Measurements from ENCODE around the gene NUDT12.
A peak's percentile ranks its signal among the peaks of the same experiment; 100 is the strongest.

Gene NUDT12

GRCh38 chr5:103526164-103526915, 36.2 kb downstream of the NUDT12 start:
- in situ Hi-C loops (cut with HindIII; ENCODE audit: low pct_unique_long_range_greater_than_20kb, low sequenced_read_pairs): no loop called here
- TF ChIP-seq JUND (IDR thresholded peaks at IDR 0.05; ENCODE audit: low read depth): no peak
- DNase-seq (ENCODE audit: low read depth in 1 of 2, low spot score in 1 of 2): no peak

GRCh38 chr5:103525361-103525760, 37.2 kb downstream of the NUDT12 start:
- DNase-seq (ENCODE audit: low read depth in 1 of 2, low spot score in 1 of 2): no peak
- in situ Hi-C loops (cut with HindIII; ENCODE audit: low pct_unique_long_range_greater_than_20kb, low sequenced_read_pairs): no loop called here
- TF ChIP-seq JUND (IDR thresholded peaks at IDR 0.05; ENCODE audit: low read depth): no peak

- TF ChIP-seq JUND (IDR thresholded peaks at IDR 0.05; ENCODE audit: low read depth): no peak
- in situ Hi-C loops (cut with HindIII; ENCODE audit: low pct_unique_long_range_greater_than_20kb, low sequenced_read_pairs): no loop called here
Observed at GRCh38 chr5:103523319-103523718, 39.3 kb downstream of the NUDT12 start.

GRCh38 chr5:103522586-103522985, 40.0 kb downstream of the NUDT12 start:
- no peak for DNase-seq (ENCODE audit: low read depth in 1 of 2, low spot score in 1 of 2)
- TF ChIP-seq JUND (IDR thresholded peaks at IDR 0.05; ENCODE audit: low read depth): no peak
- in situ Hi-C loops (cut with HindIII; ENCODE audit: low pct_unique_long_range_greater_than_20kb, low sequenced_read_pairs): no loop called here

More at GRCh38 chr5:103523319-103523718, 39.3 kb downstream of the NUDT12 start:
- DNase-seq (ENCODE audit: low read depth in 1 of 2, low spot score in 1 of 2): no peak

- peak in 1 of 2 experiments; percentile 12 for DNase-seq (ENCODE audit: low read depth in 1 of 2, low spot score in 1 of 2)
- in situ Hi-C loops (cut with HindIII; ENCODE audit: low pct_unique_long_range_greater_than_20kb, low sequenced_read_pairs): no loop called here
- TF ChIP-seq JUND (IDR thresholded peaks at IDR 0.05; ENCODE audit: low read depth): no peak
Observed at GRCh38 chr5:103519550-103519949, 43.0 kb downstream of the NUDT12 start.

- DNase-seq (ENCODE audit: low read depth in 1 of 2, low spot score in 1 of 2): peak in 1 of 2 experiments; percentile 2
- in situ Hi-C loops (cut with HindIII; ENCODE audit: low pct_unique_long_range_greater_than_20kb, low sequenced_read_pairs): no loop called here
- TF ChIP-seq JUND (IDR thresholded peaks at IDR 0.05; ENCODE audit: low read depth): no peak
Observed at GRCh38 chr5:103514371-103514770, 48.2 kb downstream of the NUDT12 start.

- peak; percentile 32; the same call in 1 of the 2 replicates for TF ChIP-seq JUND (IDR thresholded peaks at IDR 0.05; ENCODE audit: low read depth)
- DNase-seq (ENCODE audit: low read depth in 1 of 2, low spot score in 1 of 2): peak; percentile 11 to 41
Observed at GRCh38 chr5:103513701-103514100, 48.9 kb downstream of the NUDT12 start.

GRCh38 chr5:103512500-103512899, 50.1 kb downstream of the NUDT12 start:
- no peak for DNase-seq (ENCODE audit: low read depth in 1 of 2, low spot score in 1 of 2)
- TF ChIP-seq JUND (IDR thresholded peaks at IDR 0.05; ENCODE audit: low read depth): no peak
- in situ Hi-C loops (cut with HindIII; ENCODE audit: low pct_unique_long_range_greater_than_20kb, low sequenced_read_pairs): no loop called here

More at GRCh38 chr5:103513701-103514100, 48.9 kb downstream of the NUDT12 start:
- in situ Hi-C loops (cut with HindIII; ENCODE audit: low pct_unique_long_range_greater_than_20kb, low sequenced_read_pairs): no loop called here

- DNase-seq (ENCODE audit: low read depth in 1 of 2, low spot score in 1 of 2): no peak
- TF ChIP-seq JUND (IDR thresholded peaks at IDR 0.05; ENCODE audit: low read depth): no peak
- in situ Hi-C loops (cut with HindIII; ENCODE audit: low pct_unique_long_range_greater_than_20kb, low sequenced_read_pairs): no loop called here
Observed at GRCh38 chr5:103511554-103511885, 51.1 kb downstream of the NUDT12 start.

- TF ChIP-seq JUND (IDR thresholded peaks at IDR 0.05; ENCODE audit: low read depth): no peak
- no peak for DNase-seq (ENCODE audit: low read depth in 1 of 2, low spot score in 1 of 2)
- in situ Hi-C loops (cut with HindIII; ENCODE audit: low pct_unique_long_range_greater_than_20kb, low sequenced_read_pairs): no loop called here
Observed at GRCh38 chr5:103510851-103511553, 51.6 kb downstream of the NUDT12 start.

- in situ Hi-C loops (cut with HindIII; ENCODE audit: low pct_unique_long_range_greater_than_20kb, low sequenced_read_pairs): no loop called here
- no peak for TF ChIP-seq JUND (IDR thresholded peaks at IDR 0.05; ENCODE audit: low read depth)
- no peak for DNase-seq (ENCODE audit: low read depth in 1 of 2, low spot score in 1 of 2)
Observed at GRCh38 chr5:103505581-103506305, 56.8 kb downstream of the NUDT12 start.

GRCh38 chr5:103503066-103503465, 59.5 kb downstream of the NUDT12 start:
- no peak for TF ChIP-seq JUND (IDR thresholded peaks at IDR 0.05; ENCODE audit: low read depth)
- DNase-seq (ENCODE audit: low read depth in 1 of 2, low spot score in 1 of 2): peak in 1 of 2 experiments; percentile 7
- in situ Hi-C loops (cut with HindIII; ENCODE audit: low pct_unique_long_range_greater_than_20kb, low sequenced_read_pairs): no loop called here

- TF ChIP-seq JUND (IDR thresholded peaks at IDR 0.05; ENCODE audit: low read depth): no peak
- in situ Hi-C loops (cut with HindIII; ENCODE audit: low pct_unique_long_range_greater_than_20kb, low sequenced_read_pairs): no loop called here
- no peak for DNase-seq (ENCODE audit: low read depth in 1 of 2, low spot score in 1 of 2)
Observed at GRCh38 chr5:103502662-103503061, 59.9 kb downstream of the NUDT12 start.
